Measurements from ENCODE around the gene RALGAPA2. TPM values are rescaled to one million over a fixed set of nuclear protein-coding genes. Genes with fewer than 3 reads are reported as not detected.

The RALGAPA2 gene
- total and polyA plus RNA-seq, 2 donors from 2014 or later = 5.9 to 66.7 TPM

DNA sequence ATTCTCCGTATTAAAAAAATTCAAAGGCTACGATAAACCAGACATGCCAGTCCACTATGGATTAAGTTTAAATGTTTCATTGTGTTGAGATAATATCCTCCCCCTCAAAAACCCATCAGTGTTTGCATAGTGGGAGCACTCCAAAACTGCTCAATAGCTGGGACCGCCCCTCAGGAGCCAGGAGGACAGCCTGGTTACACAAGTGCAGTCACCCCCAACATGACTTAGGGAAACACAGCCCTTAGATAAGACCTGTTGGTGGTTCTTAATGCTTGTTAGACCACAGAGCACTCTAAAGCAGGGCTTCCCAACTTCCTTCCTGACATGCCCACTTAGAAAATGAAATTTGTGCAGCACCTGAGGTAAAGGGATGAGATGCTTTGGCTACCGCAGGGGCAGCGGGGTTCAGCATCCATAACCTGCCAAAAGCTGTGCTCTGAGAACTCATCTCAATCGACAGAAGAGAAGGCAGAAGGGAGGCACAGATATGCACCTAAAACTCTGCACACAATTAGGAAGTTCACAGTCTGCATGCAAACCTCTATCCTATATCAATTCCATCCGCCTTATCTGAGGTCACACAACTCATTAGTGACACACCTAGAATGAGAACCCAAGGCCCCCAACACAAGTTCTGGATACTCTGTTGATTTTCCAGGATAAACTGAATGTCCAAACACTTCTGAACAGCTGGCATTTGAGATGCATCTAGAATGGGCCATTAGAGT lies 74.3 kb downstream of the RALGAPA2 start:
- H3K27ac ChIP-seq (ENCODE audit: low read depth in 2 of 2, low read length in 2 of 2) = no peak overlapping the region
- no peak overlapping the region for H3K9ac ChIP-seq (ENCODE audit: low read length in 3 of 3)
- H3K9me3 ChIP-seq (ENCODE audit: control insufficient read depth in 2 of 3, insufficient read depth in 1 of 3, low read length in 3 of 3) = no peaks in the 10 kb centered on the region
- intact Hi-C loops (cut with DNase I) = no loop called here
- no peaks in the 10 kb centered on the region for H3K27me3 ChIP-seq (ENCODE audit: control insufficient read depth, insufficient read depth, low read length)
- H3K4me3 ChIP-seq (ENCODE audit: low read length in 3 of 3) = no peak overlapping the region
- TF ChIP-seq, protein P1, sequence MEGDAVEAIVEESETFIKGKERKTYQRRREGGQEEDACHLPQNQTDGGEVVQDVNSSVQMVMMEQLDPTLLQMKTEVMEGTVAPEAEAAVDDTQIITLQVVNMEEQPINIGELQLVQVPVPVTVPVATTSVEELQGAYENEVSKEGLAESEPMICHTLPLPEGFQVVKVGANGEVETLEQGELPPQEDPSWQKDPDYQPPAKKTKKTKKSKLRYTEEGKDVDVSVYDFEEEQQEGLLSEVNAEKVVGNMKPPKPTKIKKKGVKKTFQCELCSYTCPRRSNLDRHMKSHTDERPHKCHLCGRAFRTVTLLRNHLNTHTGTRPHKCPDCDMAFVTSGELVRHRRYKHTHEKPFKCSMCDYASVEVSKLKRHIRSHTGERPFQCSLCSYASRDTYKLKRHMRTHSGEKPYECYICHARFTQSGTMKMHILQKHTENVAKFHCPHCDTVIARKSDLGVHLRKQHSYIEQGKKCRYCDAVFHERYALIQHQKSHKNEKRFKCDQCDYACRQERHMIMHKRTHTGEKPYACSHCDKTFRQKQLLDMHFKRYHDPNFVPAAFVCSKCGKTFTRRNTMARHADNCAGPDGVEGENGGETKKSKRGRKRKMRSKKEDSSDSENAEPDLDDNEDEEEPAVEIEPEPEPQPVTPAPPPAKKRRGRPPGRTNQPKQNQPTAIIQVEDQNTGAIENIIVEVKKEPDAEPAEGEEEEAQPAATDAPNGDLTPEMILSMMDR (IDR thresholded peaks at IDR 0.05; ENCODE audit: borderline replicate concordance, extremely low read depth, insufficient read depth) = no peak
- DNase-seq (no peak), FAIRE-seq (no peak)
- H3K4me1 ChIP-seq (ENCODE audit: control insufficient read depth in 2 of 3, insufficient read depth in 2 of 3, low read depth in 1 of 3, low read length in 3 of 3) = no peaks in the 10 kb centered on the region
- peaks cover 2 to 26% (median 16%) of the 10 kb centered on the region in 3 donors for H3K36me3 ChIP-seq (ENCODE audit: control insufficient read depth in 2 of 3, insufficient read depth in 3 of 3, low read length in 3 of 3)

DNA sequence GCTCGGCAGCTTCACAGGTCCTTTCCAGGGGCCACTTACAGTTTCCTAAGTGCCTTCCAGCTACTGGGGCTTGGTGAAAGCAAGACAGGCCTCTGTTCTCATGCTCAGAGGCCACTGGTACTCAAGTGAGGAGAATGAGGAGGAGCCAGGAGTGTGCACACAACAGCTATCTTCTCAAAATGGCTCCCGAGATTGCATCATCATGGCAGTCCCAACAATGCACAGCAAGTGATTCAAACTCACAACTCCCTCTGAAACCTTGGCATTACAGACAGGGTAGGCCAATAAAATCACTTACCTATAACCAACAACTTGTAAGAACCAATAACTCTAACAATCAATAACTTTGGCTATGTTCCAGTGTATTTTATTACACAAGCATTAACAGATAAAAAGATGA lies 77.4 kb downstream of the RALGAPA2 start:
- Histone ChIP-seq H3K9ac (ENCODE audit: low read length in 3 of 3) (no peak overlapping the region), H3K36me3 (ENCODE audit: control insufficient read depth in 2 of 3, insufficient read depth in 3 of 3, low read length in 3 of 3) (peaks cover 2 to 35% (median 23%) of the 10 kb centered on the region in 3 donors), H3K9me3 (ENCODE audit: control insufficient read depth in 2 of 3, insufficient read depth in 1 of 3, low read length in 3 of 3) (no peaks in the 10 kb centered on the region), H3K4me3 (ENCODE audit: low read length in 3 of 3) (no peak overlapping the region), H3K27me3 (ENCODE audit: control insufficient read depth, insufficient read depth, low read length) (no peaks in the 10 kb centered on the region), H3K27ac (ENCODE audit: low read depth in 2 of 2, low read length in 2 of 2) (no peak overlapping the region), H3K4me1 (ENCODE audit: control insufficient read depth in 2 of 3, insufficient read depth in 2 of 3, low read depth in 1 of 3, low read length in 3 of 3) (no peaks in the 10 kb centered on the region)
- intact Hi-C loops (cut with DNase I) = no loop called here
- TF ChIP-seq, protein P1 (IDR thresholded peaks at IDR 0.05; ENCODE audit: borderline replicate concordance, extremely low read depth, insufficient read depth) = no peak
- no peak for DNase-seq
- FAIRE-seq = no peak

DNA sequence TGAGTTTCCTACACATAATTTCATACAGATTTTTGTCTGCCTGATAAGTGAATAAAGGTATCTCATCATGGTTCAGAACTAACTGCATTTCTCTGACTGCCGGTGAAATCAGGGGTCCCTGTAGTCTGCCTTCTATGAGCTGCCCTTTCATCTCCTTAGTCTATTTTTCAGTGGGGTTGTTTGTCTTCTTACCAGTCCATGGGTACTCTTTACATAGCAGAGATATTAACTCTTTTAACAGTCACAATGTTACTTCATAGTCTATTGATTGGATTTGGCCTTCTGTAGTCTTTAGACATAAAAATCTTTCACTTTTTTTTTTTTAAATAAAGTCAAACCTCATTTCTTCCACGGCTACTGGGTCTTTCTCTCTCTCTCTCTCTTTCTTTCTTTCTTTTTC lies 79.8 kb downstream of the RALGAPA2 start:
- Histone ChIP-seq H3K27me3 (ENCODE audit: control insufficient read depth, insufficient read depth, low read length) (no peaks in the 10 kb centered on the region), H3K9ac (ENCODE audit: low read length in 3 of 3) (no peak overlapping the region), H3K27ac (ENCODE audit: low read depth in 2 of 2, low read length in 2 of 2) (no peak overlapping the region), H3K4me1 (ENCODE audit: control insufficient read depth in 2 of 3, insufficient read depth in 2 of 3, low read depth in 1 of 3, low read length in 3 of 3) (no peaks in the 10 kb centered on the region), H3K36me3 (ENCODE audit: control insufficient read depth in 2 of 3, insufficient read depth in 3 of 3, low read length in 3 of 3) (peaks cover 2 to 33% (median 29%) of the 10 kb centered on the region in 3 donors), H3K4me3 (ENCODE audit: low read length in 3 of 3) (no peak overlapping the region), H3K9me3 (ENCODE audit: control insufficient read depth in 2 of 3, insufficient read depth in 1 of 3, low read length in 3 of 3) (no peaks in the 10 kb centered on the region)
- TF ChIP-seq, protein P1 (IDR thresholded peaks at IDR 0.05; ENCODE audit: borderline replicate concordance, extremely low read depth, insufficient read depth) = no peak
- intact Hi-C loops (cut with DNase I) = no loop called here
- no peak for FAIRE-seq
- DNase-seq = no peak

Measured in kidney (tissue), 14 donors.